GF-D8 (cell line): ENCODE measurements around the gene IRF6.
A peak's percentile ranks its signal among the peaks of the same experiment; 100 is the strongest.

Experiments used
- DNase-seq: peaks from one replicate; lab custom pipeline; 2025; lab: John Stamatoyannopoulos, UW

Gene IRF6

DNA sequence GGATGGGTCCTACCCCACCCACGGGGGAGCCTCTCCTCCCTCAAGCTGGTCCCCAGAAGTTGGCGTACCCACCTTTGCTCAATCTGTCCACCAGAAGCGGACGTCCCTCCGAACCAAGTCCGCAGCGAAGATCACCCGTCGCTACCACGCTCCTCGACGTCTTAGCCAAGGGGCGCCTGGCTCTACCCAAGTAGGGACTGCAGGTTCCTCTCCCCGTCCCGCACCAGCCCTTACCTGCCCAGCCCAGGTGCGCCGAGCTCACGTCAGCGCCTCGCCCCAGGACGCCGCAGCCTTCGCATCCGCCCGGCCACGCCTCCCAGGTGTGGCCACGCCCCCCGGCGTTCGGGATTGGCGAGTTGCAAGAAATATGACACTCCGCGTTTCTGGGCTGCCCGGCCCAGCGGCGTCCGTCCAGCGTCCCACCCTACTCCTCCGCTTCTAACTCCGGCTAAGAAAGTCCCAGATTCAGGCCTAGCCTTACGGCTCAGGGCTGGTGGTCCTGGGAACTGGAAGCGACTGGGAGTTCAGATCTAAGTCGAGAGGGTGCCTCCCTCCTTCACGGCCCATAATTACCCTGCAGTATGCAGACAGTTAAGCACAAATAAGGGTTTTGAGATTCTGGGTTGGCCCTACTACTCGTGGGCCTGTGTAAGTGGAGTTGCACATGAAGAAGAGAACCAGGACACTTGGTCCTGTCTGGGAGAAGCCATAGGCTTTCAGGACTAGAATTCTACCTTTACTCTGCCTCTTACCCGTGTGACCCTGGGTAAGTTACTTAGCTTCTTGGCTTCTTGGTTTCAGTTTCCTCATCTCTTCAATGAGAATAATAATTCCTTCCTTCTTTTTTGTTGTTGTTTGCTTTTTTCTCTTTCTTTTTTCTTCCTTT, at the start of gene IRF6:
Gene IRF6 (minus strand): TSS at position 268 of the 886 bp plus-strand sequence. CDS start 4,729 bp downstream, outside the sequence.
- DNase-seq, result no peak

DNA sequence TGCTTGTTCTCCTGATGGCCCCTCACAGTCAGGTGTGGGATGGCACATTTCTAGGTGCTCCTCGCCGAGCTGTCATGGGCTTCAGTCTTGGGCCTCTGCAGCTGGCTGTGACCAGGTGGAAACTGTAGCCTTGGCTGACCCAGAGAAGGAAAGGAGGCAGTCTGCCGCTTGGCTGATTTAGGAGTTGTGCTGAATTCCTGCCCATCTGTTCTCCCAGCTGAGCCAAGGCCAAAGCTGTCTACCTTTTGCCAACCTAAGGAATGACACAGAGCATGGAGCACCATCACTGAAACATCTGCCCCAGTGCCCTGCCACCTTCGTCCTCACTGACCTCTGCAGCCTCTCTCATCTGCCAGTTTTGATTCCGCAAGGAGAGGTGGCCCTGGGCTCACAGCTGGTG, 49.7 kb upstream of the IRF6 start:
- no peak for DNase-seq

DNA sequence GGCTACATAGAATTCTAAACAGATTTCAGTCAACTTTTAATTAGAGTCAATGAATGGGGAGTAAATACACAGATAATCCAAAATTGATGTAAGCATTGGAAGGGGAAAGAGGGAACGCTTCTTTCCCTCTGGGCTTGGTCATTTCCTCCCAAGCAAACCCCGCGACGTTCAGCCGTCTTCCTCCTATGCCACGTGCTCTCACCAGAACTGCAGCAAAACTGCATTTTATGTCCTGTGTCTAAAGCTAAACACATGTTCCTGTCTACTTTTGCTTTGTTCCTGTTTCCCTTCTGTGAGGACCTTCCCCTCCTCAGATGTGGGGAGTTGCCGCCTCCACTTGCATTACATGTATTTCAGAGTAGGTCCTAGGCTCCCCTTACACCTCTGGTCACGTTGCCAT, 49.1 kb upstream of the IRF6 start:
- DNase-seq, result no peak

DNA sequence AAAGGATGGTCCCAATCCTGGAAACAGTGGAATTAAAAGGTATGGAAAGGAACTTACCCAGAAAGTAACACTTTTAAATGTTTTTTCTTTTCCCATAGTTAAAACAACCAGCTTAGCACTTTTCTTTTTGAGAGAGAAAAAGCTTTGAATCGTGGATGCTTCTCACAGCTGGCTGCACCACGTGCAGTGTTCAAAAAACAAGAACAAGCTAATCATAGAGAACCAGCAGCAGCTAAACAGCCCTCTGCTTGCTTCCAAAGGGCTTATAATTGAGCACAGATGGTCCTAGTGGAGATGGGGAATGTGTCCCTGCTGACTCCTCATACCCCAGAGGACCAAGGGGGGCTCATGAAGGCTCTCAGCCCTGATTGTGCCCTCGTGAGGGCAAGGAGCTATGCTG, 48.3 kb upstream of the IRF6 start:
- DNase-seq, result no peak

DNA sequence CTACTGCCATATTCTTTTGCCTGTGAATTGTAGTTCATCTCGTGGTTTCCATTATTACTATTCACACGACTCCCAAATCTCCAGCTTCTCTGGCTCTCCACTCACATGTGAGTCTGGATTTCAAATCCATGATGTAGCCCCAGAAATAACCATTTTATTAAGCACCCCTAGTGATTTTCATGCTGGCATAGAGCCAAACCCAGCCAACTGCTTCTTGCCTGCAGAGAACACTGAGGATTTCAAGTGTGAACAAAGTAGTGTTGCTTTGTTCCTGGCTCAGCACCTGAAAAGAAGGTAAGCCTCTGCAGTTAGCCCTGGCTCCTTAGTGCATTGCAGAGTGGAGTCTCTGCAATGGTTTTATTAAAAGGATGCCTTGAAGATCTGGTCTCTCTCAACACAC, 47.7 kb upstream of the IRF6 start:
- no peak for DNase-seq

DNA sequence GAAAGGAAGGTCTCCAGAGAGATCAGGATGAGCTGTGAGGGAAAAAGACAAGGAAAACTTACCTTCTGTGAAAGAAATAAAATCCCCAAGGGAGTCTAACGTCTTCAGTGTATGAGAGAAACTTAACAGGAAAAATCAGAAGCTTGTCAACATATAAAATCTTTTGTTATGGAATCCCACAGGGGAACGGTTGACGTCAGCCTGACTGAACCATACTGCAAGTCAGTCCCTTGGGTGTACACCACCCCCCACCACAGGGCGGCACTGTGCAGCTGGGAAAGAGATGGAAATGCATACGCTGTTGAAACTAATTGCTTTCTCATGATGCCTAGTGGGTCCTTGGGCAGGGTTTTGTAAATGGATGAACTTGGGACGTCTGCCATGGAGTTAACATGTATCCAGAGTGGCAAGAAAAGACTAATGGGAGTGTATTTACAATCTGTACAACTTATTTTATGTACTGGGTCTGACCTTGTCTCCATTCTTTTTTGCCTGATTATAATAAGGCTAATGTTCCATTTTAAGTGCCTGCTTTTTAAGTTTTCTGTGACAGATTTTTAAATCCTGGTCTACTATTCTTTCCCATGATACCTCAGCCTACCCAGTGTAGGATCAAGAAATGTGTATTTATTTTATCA, 44.5 kb upstream of the IRF6 start:
- DNase-seq, result no peak

DNA sequence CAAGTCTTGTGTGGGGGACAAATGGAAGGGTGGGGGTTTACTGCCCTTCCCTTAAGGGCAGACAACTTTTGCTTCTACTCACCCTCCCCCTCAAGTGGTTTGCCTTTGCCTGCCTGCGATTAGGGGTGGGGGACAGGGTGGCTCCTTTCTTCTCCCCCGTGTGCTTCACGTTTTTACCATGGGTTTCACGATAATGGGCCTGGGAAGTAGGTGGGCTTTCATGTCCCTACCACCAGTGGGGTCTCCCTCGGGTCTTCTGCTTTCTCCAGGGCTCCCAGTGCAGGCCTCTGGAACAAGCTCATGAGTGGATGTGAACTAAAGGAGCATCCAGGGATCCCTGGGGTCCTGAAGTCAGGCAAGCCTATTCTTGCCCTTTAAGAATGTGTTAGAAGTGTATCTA, 43.4 kb upstream of the IRF6 start:
- no peak for DNase-seq

DNA sequence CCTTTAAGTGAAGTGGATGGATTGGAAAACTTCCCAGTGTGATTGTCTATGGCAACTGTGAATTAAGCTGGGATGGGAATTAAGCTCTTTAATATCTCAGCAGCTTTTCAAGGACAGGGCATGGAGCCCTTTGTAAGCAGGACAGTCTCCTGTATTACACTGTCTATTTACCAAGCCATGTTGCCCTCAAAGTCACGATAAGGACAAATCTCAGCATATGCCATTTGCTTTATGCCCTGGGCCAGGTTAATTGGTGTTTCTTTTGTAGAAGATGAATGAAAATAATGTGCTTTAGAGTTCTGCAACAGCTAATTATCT, 39.4 kb upstream of the IRF6 start:
- no peak for DNase-seq

DNA sequence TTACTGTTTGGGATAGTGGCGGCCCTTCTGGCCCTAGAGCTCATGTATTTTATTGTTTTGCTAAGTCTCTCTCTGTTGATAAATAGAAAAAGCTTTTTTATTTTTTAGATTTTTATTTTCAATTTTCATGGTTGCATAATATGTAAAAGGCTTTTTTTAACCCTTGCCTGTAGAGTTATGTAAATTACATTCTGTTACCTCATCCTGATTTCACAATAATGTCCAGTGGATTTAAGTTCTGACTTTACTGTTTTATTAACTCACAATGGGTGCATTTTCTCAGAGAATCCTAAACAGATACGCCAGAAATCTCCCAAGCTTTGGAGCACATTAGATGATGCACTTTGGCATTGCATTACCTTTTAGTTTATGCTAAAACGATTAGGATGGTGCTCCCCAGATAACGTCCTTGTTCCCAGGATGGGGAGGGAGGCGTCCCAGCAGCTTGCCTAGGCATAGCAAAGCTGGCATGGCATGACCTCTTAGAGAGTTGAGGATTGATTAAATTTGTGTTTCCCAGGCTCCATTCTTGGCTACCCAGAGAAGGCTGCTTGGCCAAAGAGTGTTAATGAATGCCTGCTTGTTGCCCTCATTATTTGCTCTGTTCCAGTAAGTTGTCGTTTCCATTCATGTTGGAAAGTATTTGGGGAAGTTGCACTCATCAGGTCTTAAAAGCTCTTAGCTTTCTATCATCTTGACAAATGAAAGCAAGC, 38.9 kb upstream of the IRF6 start:
- no peak for DNase-seq

DNA sequence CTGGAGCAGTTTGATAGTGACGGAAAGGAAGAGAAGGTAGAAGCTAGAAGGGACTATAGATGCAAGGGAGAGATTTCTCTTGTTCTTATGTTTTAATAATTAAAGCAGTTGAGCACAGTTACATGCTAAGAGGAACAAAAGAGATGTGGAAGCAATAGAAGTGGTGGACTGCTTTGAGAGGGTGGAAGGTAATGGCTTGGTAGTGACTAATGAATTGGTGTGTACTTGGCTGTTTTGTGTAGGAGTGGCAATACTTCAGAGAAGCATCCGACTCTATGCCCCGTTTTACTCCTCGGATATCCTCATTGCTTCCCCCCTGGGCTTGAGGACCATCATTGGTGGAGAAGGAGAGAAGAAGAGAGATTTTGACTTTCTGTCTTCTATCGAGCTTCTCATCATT, 34.7 kb upstream of the IRF6 start:
- DNase-seq, result no peak

DNA sequence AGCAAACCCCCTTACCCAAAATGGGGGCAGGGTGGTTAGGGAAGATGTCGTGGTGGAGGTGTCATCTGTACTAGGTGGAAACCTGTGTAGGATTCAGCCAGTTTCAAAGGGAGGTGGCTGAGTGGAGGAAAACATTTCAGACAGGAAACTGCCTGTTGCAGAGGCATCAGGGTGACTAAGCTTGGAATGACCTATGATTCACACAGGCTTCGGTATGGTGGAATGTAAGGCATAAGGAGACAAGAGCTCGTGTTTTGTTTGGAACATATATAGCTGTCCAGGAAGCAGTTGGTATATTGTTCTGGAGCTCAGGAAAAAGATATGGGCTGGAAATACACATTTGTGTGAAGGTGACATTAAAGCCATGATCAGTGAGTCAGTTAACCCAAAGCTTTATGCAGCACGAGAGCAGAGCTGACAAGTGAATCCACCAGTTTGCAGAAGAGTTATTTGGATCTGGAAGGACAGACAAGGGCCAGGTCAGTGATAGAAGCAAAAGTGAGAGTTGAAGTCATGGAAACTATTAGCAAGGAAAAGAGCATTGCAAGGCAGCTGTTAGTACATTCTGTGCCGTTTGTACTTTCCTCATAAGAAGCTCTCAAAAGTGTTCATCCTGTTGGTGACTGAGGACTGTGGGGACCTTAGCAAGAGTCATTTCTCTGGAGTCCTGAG, 34.1 kb upstream of the IRF6 start:
- no peak for DNase-seq

DNA sequence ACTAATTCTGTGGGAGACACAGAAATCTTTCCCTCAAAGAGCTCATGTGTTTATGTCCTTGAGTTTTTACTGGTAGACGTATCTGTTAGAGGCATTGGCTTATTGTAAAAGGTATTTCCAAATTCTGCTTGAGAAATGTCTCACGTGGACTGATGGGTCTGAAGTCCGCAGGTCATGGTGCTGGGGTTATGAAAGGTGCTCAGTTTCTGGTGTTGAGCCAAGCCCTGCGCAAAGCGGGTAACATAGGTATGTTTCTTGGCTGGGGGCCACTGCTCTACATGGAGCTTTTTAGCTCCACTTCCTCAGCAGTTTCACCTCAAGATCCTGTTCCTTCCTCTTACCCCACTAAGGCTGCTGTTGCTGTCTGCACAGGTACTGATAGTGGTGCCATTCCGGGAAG, 32.6 kb upstream of the IRF6 start:
- DNase-seq, result no peak

DNA sequence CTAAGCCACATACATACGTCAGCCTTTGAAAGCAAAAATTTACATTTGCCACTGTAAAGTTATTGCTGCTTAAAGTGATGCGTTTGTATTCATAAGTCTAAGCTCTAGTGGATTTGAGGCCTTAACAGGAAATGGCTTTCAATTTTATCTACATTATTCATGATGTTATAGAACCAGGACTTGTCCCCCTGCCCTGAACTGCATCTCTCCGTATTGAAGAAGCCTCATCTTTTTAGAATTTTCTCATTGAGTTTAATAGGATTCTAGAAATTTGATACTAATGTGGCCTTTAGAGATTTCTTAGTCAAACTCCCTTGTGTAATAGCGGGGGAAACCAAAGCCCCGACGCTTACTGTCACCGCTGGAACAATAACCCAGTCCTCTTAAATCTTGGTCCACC, 31.7 kb upstream of the IRF6 start:
- no peak for DNase-seq

DNA sequence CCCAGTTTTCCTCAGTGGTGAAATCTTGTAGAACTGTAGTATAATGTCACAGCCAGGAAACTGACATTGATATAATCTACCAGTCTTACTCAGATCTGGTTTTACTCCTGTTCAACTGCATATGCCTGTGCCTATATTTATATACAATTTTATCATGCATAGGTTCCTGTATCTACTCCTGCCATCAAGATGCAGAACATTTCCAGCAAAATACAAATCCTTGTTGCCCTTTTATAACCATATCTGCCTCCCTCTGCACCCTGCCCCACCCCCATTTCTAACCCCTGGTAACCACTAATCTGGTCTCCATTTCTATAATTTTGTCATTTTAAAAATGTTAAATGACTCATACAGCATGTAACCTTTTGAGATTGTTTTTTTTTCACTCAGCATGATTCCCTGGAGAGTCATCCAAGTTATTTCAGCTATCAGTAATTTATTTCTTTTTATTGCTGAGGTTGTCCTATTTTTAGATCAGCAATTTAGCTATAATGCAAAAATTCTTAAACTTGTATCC, 29.9 kb upstream of the IRF6 start:
- no peak for DNase-seq

DNA sequence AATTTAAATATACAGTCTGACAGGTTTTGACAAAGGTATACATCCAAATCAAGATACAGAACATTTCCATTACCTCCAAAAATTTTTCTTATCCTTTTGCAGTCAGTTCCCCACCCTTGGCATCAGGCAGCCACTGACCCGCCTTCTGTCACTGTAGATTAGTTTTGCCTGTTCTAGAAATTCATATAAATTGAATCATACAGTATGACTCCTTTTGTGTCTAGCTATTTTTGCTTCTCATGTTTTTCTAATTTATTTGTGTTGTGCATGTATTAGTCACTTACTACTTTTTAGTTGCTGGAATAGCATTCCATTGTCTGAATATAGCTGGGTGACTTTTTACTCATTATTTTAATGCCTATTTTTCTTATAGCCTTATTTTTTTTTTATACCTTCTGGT, 25.7 kb upstream of the IRF6 start:
- no peak for DNase-seq

DNA sequence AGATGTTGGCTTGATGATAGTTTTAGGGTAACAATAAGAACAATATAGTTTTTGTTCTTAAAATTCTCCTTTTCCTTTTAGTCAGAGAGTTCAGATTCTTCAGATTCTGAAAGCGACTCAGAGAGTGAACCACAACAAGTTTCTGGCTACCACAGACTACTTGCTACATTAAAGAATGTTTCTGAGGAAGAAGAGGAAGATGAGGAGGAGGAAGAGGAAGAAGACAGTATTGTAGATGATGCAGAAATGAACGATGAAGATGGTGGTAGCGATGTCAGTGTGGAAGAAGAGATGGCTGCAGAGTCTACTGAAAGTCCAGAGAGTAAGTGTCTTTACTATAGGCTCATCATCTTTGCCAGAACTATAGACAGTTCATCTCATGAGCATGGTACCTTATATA, 24.8 kb upstream of the IRF6 start:
- no peak for DNase-seq

DNA sequence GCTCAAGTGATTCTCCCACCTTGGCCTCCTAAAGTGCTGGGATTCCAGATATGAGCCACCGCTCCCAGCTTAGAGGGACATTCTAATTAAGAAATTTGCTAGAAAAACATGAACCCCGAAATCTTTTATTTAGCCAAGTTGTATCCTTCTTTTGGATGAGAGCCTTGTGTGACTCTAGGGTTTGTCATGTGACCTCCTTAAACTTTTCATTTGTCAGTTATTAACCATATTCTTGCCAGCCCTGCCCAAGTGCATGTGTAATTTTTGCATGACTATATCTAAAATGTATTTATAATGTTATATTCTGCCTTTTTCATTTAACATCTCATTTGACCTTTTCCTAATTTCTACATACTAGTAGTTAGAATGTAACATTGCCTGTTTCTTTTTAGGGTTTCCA, 23.8 kb upstream of the IRF6 start:
- no peak for DNase-seq

DNA sequence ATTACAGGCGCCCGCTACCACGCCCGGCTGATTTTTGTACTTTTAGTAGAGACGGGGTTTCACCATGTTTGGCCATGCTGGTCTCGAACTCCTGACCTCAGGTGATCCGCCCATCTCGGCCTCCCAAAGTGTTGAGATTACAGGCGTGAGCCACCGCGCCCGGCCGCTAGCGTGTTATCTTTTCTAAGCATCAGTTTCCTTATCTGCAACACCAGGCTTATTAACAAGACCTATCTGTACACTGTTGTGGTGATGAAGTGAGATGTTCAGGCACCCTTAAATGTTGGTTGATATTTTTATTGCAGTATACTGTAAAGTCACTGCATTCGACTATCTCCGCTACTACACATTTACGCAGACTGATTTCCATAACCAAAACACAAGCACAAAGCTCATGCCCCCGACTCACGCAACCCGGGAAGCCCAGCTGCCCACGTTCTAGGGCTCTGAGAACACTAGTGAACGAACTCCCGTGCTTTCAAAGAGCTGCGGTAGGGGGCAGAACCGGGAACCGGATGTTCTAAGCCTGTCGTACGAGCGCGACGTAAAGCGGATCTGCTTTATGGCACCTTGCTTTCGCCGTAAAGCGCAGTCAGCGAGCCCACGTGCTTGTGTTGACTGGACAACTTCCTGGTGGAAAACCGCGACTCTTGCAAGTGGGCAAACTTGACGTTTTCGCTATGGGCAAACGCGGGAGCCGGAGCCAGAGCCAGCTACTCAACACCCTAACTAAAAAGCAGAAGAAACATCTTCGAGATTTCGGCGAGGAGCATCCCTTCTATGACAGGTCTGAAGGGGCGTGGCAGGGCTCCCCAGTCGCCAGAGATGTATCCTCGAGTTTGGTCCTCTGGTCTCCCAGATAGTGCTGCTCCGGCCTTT, 21.7 kb upstream of the IRF6 start, which contains the start of gene UTP25:
Gene UTP25 (plus strand): TSS at position 589 of the 879 bp plus-strand sequence. CDS start 92 bp downstream, at position 681.
- peak; percentile 91 for DNase-seq

DNA sequence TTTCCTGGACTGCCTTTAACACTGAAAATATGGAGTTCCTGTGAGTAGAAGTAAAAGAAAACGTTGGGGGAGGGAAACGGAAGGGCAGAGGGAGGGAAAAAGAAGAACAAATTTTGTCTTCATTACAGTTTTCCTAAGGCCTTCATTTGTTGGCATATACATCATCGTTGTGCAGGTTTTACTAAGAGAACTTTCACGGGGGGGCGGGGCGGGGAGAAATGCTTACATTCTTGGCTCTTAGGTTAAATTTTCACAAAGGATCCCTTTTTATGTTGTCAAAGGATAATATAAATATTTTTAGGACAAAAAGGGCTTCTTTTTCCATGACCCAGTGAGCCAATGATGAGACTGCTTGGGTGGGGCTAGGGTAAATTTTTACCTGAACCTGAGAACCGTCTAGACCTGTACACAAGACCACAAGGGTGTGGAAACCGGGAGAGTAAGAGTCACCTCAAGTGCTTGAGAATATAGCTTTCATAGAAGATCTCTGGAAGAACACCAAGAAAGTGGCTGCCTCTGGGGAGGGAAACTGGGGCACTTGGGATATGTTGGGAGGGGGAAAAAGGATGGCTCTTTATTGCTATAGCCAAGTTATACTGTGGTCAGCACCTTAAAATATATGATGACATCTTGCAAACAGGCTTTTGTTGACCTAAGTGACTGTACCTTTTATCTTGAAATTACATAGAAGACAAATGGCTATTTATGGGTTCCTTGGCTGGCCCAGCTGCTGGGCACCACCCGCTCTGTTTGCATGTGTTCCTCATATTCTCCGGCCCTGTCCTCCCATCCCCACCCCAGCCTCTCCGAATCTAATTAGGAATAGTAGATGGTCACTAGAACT, 19.9 kb upstream of the IRF6 start:
- DNase-seq, result no peak
